ENCODE measurements around the gene WDTC1. TPM values are rescaled to one million over a fixed set of nuclear protein-coding genes. Genes with fewer than 3 reads are reported as not detected.

The WDTC1 gene
- total and polyA plus RNA-seq, 9 of the 15 experiments (the other 6 are each of a cell fraction or from before 2014, with no cell fraction given) = 0.18 to 32.3 (median 8.8) TPM

- TF ChIP-seq U2AF1 (optimal IDR thresholded peaks at IDR 0.05; ENCODE audit: low read depth, low read length) (peak; percentile 99), POLR3A (IDR thresholded peaks at IDR 0.05; ENCODE audit: borderline replicate concordance, extremely low read depth, insufficient read depth, insufficient read length) (no peak), XRCC5 (IDR thresholded peaks at IDR 0.05; ENCODE audit: low read depth, low read length) (peak; percentile 99), ZNF830 (CRISPR knock-in tag; IDR thresholded peaks at IDR 0.05) (0 out of 2 replicates have a peak, but pooled peaks have one; percentile 24), ZNF124 (CRISPR knock-in tag; IDR thresholded peaks at IDR 0.05) (peak; percentile 71; the same call in 1 of the 2 replicates), MXI1 (IDR thresholded peaks at IDR 0.05; ENCODE audit: low read depth, low read length) (peak; percentile 87), SIN3B (IDR thresholded peaks at IDR 0.05; ENCODE audit: low read depth) (peak; percentile 96), TCF15 (CRISPR knock-in tag; IDR thresholded peaks at IDR 0.05) (no peak; the same call in 1 of the 2 replicates), ETV6 (IDR thresholded peaks at IDR 0.05; ENCODE audit: borderline replicate concordance in 1 of 2, low read depth in 2 of 2, low read length in 1 of 2) (peak; percentile 87; a peak in 3 of 4 replicates), ETV6 (CRISPR knock-in tag; IDR thresholded peaks at IDR 0.05; ENCODE audit: borderline replicate concordance) (peak; percentile 96; the same call in 1 of the 2 replicates), BHLHE40 (IDR thresholded peaks at IDR 0.05; ENCODE audit: low read length) (peak; percentile 90), OTX1 (CRISPR knock-in tag; IDR thresholded peaks at IDR 0.05) (peak; percentile 15; the same call in 1 of the 2 replicates), TRIM28 (IDR thresholded peaks at IDR 0.05) (peak; percentile 38; the same call in 1 of the 2 replicates), HDAC2 (IDR thresholded peaks at IDR 0.05) (peak; percentile 71; the same call in 1 of the 2 replicates), CREB3L1 (IDR thresholded peaks at IDR 0.05; ENCODE audit: borderline replicate concordance, low read depth) (peak; percentile 88), PHF20 (IDR thresholded peaks at IDR 0.05; ENCODE audit: partially characterized antibody) (peak; percentile 100), RBM14 (IDR thresholded peaks at IDR 0.05; ENCODE audit: borderline replicate concordance, insufficient read depth, low read depth, low read length) (0 out of 2 replicates have a peak, but pooled peaks have one; percentile 39), CBX3 (IDR thresholded peaks at IDR 0.05; ENCODE audit: borderline replicate concordance in 1 of 2, low read length in 2 of 2) (peak in 1 of 2 experiments; percentile 94; a peak in 2 of 3 replicates)
- TF ChIP-seq, protein P1, sequence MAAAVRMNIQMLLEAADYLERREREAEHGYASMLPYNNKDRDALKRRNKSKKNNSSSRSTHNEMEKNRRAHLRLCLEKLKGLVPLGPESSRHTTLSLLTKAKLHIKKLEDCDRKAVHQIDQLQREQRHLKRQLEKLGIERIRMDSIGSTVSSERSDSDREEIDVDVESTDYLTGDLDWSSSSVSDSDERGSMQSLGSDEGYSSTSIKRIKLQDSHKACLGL (CRISPR knock-in tag; IDR thresholded peaks at IDR 0.05; ENCODE audit: borderline replicate concordance, poor library complexity, severe bottlenecking) = peak; percentile 27
- TF ChIP-seq, protein P2, sequence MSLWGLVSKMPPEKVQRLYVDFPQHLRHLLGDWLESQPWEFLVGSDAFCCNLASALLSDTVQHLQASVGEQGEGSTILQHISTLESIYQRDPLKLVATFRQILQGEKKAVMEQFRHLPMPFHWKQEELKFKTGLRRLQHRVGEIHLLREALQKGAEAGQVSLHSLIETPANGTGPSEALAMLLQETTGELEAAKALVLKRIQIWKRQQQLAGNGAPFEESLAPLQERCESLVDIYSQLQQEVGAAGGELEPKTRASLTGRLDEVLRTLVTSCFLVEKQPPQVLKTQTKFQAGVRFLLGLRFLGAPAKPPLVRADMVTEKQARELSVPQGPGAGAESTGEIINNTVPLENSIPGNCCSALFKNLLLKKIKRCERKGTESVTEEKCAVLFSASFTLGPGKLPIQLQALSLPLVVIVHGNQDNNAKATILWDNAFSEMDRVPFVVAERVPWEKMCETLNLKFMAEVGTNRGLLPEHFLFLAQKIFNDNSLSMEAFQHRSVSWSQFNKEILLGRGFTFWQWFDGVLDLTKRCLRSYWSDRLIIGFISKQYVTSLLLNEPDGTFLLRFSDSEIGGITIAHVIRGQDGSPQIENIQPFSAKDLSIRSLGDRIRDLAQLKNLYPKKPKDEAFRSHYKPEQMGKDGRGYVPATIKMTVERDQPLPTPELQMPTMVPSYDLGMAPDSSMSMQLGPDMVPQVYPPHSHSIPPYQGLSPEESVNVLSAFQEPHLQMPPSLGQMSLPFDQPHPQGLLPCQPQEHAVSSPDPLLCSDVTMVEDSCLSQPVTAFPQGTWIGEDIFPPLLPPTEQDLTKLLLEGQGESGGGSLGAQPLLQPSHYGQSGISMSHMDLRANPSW (CRISPR knock-in tag; IDR thresholded peaks at IDR 0.05) = no peak; the same call in 1 of the 2 replicates
- TF ChIP-seq, protein P3, sequence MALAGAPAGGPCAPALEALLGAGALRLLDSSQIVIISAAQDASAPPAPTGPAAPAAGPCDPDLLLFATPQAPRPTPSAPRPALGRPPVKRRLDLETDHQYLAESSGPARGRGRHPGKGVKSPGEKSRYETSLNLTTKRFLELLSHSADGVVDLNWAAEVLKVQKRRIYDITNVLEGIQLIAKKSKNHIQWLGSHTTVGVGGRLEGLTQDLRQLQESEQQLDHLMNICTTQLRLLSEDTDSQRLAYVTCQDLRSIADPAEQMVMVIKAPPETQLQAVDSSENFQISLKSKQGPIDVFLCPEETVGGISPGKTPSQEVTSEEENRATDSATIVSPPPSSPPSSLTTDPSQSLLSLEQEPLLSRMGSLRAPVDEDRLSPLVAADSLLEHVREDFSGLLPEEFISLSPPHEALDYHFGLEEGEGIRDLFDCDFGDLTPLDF (CRISPR knock-in tag; IDR thresholded peaks at IDR 0.05) = peak; percentile 92
Measured at GRCh38 chr1:27321813-27322568, 87.6 kb downstream of the WDTC1 start, which contains the start of gene TMEM222 (continued).

Data from K562 (cell line).